GM21447 (cell line): ENCODE data around the gene CORO2B.

Source experiments
- ATAC-seq: cut with Tn5 transposase; IDR thresholded peaks from one replicate; pipeline ENCODE4 v1.9.1; 2021; ENCODE audit not compliant: unreplicated experiment

Gene CORO2B

GRCh38 chr15:68578980-68579935 is at the start of gene CORO2B:
TSS of gene CORO2B (plus strand) at chr15:68578993. CDS start at chr15:68579263, 270 bp downstream.
- no peak for ATAC-seq

- ATAC-seq = no peak
These were observed 47.2 kb upstream of the CORO2B start for GRCh38 chr15:68531387-68532179.

GRCh38 chr15:68536331-68537095 is 42.3 kb upstream of the CORO2B start:
- ATAC-seq = no peak

- no peak for ATAC-seq
These were observed 41.7 kb upstream of the CORO2B start for GRCh38 chr15:68537097-68537496.

GRCh38 chr15:68537506-68537905 is 41.3 kb upstream of the CORO2B start:
- ATAC-seq = no peak

GRCh38 chr15:68538311-68538710 is 40.5 kb upstream of the CORO2B start:
- no peak for ATAC-seq

GRCh38 chr15:68541743-68542142 is 37.0 kb upstream of the CORO2B start:
- ATAC-seq = no peak

- ATAC-seq = no peak
These were observed 36.4 kb upstream of the CORO2B start for GRCh38 chr15:68542348-68542747.

GRCh38 chr15:68542771-68543164 is 36.0 kb upstream of the CORO2B start:
- ATAC-seq = no peak

GRCh38 chr15:68543165-68544008 is 35.4 kb upstream of the CORO2B start:
- ATAC-seq = no peak

GRCh38 chr15:68546318-68546717 is 32.5 kb upstream of the CORO2B start:
- no peak for ATAC-seq

- no peak for ATAC-seq
These were observed 30.4 kb upstream of the CORO2B start for GRCh38 chr15:68548364-68548763.

GRCh38 chr15:68550004-68550403 is 28.8 kb upstream of the CORO2B start:
- ATAC-seq = no peak

GRCh38 chr15:68550498-68551295 is 28.1 kb upstream of the CORO2B start:
- ATAC-seq = no peak

- no peak for ATAC-seq
These were observed 27.5 kb upstream of the CORO2B start for GRCh38 chr15:68551296-68551635.

GRCh38 chr15:68552344-68552743 is 26.4 kb upstream of the CORO2B start:
- no peak for ATAC-seq

GRCh38 chr15:68552773-68553172 is 26.0 kb upstream of the CORO2B start:
- no peak for ATAC-seq

- ATAC-seq = no peak
These were observed 25.3 kb upstream of the CORO2B start for GRCh38 chr15:68553314-68553993.
